ENCODE measurements around the gene BBX. TPM values are rescaled to one million over a fixed set of nuclear protein-coding genes. Genes with fewer than 3 reads are reported as not detected.

BBX gene
- total RNA-seq, 2 donors from 2014 or later, result 57.4 to 74.5 TPM

GRCh38 chr3:107620534-107620933 is 97.8 kb downstream of the BBX start:
- no peak overlapping the region for H3K4me3 ChIP-seq
- no peaks in the 10 kb centered on the region for H3K9me3 ChIP-seq
- no peak overlapping the region for H3K27ac ChIP-seq

GRCh38 chr3:107621465-107621864 is 98.7 kb downstream of the BBX start:
- Histone ChIP-seq H3K9me3 (no peaks in the 10 kb centered on the region), H3K4me3 (no peak overlapping the region), H3K36me3 (no peaks in the 10 kb centered on the region), H3K4me1 (ENCODE audit: control insufficient read depth in 1 of 2, low read depth in 2 of 2) (peaks cover 0 to 16% of the 10 kb centered on the region in 2 donors), H3K27me3 (replicated peaks; ENCODE audit: insufficient read depth) (no peaks in the 10 kb centered on the region), H3K27ac (no peak overlapping the region)
- ATAC-seq (ENCODE audit: insufficient number of reproducible peaks, low FRiP score, low read depth) (no peak), DNase-seq (ENCODE audit: low spot score) (no peak)
- no peak for TF ChIP-seq CTCF (IDR thresholded peaks at IDR 0.05)

More at GRCh38 chr3:107620534-107620933, 97.8 kb downstream of the BBX start:
- Histone ChIP-seq H3K4me1 (ENCODE audit: control insufficient read depth in 1 of 2, low read depth in 2 of 2) (peaks cover 0 to 16% of the 10 kb centered on the region in 2 donors), H3K27me3 (replicated peaks; ENCODE audit: insufficient read depth) (no peaks in the 10 kb centered on the region), H3K36me3 (no peaks in the 10 kb centered on the region)
- no peak for TF ChIP-seq CTCF (IDR thresholded peaks at IDR 0.05)
- no peak for DNase-seq (ENCODE audit: low spot score)
- no peak for ATAC-seq (ENCODE audit: insufficient number of reproducible peaks, low FRiP score, low read depth)

- TF ChIP-seq CTCF (IDR thresholded peaks at IDR 0.05), result no peak
- ATAC-seq (ENCODE audit: insufficient number of reproducible peaks, low FRiP score, low read depth), result no peak
Observed at GRCh38 chr3:107627962-107628542, 105.3 kb downstream of the BBX start.

GRCh38 chr3:107629566-107629965 is 106.8 kb downstream of the BBX start:
- DNase-seq (ENCODE audit: low spot score) (no peak), ATAC-seq (ENCODE audit: insufficient number of reproducible peaks, low FRiP score, low read depth) (no peak)
- H3K4me3 ChIP-seq, result no peak overlapping the region
- no peaks in the 10 kb centered on the region for H3K36me3 ChIP-seq
- TF ChIP-seq CTCF (IDR thresholded peaks at IDR 0.05), result no peak
- no peaks in the 10 kb centered on the region for H3K27me3 ChIP-seq (replicated peaks; ENCODE audit: insufficient read depth)
- H3K27ac ChIP-seq, result no peak overlapping the region
- peaks cover 4 to 26% of the 10 kb centered on the region in 2 donors for H3K4me1 ChIP-seq (ENCODE audit: control insufficient read depth in 1 of 2, low read depth in 2 of 2)
- H3K9me3 ChIP-seq, result no peaks in the 10 kb centered on the region

More at GRCh38 chr3:107627962-107628542, 105.3 kb downstream of the BBX start:
- Histone ChIP-seq H3K4me3 (no peak overlapping the region), H3K4me1 (ENCODE audit: control insufficient read depth in 1 of 2, low read depth in 2 of 2) (peaks cover 0 to 14% of the 10 kb centered on the region in 2 donors), H3K27me3 (replicated peaks; ENCODE audit: insufficient read depth) (no peaks in the 10 kb centered on the region), H3K36me3 (no peaks in the 10 kb centered on the region), H3K27ac (no peak overlapping the region), H3K9me3 (no peaks in the 10 kb centered on the region)
- DNase-seq (ENCODE audit: low spot score), result no peak

- Histone ChIP-seq H3K27ac (no peak overlapping the region), H3K4me3 (no peak overlapping the region), H3K27me3 (replicated peaks; ENCODE audit: insufficient read depth) (no peaks in the 10 kb centered on the region), H3K9me3 (no peaks in the 10 kb centered on the region), H3K36me3 (no peaks in the 10 kb centered on the region), H3K4me1 (ENCODE audit: control insufficient read depth in 1 of 2, low read depth in 2 of 2) (peaks cover 4 to 32% of the 10 kb centered on the region in 2 donors)
- no peak for TF ChIP-seq CTCF (IDR thresholded peaks at IDR 0.05)
- DNase-seq (ENCODE audit: low spot score) (no peak), ATAC-seq (ENCODE audit: insufficient number of reproducible peaks, low FRiP score, low read depth) (no peak)
Observed at GRCh38 chr3:107630779-107631178, 108.0 kb downstream of the BBX start.

Data from thoracic aorta (tissue), 2 donors.